DMS79 treated with DMSO at 0.1 percent for 48 hours (cell line): ENCODE data around the gene IL10RB.
A peak's percentile ranks its signal among the peaks of the same experiment; 100 is the strongest.
"Not testable (repeated sequence)": the region's sequence is repeated elsewhere in the genome, so short reads cannot be mapped to it uniquely, and the experiment has no call there.

Experiments
- DNase-seq: peaks from one replicate; lab custom pipeline; 2025; lab: John Stamatoyannopoulos, UW

Gene IL10RB

GRCh38 chr21:33266050-33266788 is at the start of gene IL10RB:
TSS of gene IL10RB (plus strand) at chr21:33266367. CDS start at chr21:33266466, 99 bp downstream.
- peak; percentile 54 for DNase-seq

DNA sequence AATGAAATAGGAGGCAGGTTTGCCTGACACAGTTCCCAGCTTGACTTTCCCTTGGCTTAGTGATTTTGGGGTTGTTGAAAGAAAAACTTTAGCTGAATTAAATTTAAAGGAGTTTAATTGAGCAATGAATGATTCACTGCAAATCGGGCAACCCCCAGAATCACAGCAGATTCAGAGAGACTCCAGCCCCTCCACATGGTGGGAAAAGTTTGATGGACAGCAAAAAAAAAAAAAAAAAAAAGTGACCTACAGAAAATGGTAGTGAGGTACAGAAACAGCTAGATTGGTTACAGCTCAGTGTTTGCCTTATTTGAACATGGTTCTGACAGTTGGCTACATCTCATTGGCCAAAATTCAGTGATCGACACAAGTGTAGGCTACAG is 49.0 kb upstream of the IL10RB start:
- no peak for DNase-seq

- no peak for DNase-seq
Measured at GRCh38 chr21:33219300-33219699, 46.9 kb upstream of the IL10RB start.

DNA sequence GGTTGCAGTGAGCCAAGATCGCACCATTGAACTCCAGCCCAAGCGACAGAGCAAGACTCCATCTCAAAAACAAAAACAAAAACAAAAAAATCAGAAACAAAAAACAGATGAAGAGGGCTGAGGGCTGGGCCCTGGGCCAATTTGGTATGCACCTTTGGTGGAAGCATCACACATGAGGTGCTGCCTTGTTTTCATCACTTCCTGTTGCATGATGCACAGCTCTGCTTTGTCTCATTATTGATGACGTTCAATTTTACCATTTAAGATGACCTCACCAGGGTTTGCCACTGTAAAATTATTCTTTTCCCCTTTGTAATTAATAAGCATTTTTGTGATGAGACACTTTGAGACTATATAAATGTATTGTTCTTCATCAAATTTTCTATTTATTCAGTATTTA is 46.2 kb upstream of the IL10RB start:
- DNase-seq, result no peak

GRCh38 chr21:33225376-33225775 is 40.8 kb upstream of the IL10RB start:
- DNase-seq, result not testable (repeated sequence)

DNA sequence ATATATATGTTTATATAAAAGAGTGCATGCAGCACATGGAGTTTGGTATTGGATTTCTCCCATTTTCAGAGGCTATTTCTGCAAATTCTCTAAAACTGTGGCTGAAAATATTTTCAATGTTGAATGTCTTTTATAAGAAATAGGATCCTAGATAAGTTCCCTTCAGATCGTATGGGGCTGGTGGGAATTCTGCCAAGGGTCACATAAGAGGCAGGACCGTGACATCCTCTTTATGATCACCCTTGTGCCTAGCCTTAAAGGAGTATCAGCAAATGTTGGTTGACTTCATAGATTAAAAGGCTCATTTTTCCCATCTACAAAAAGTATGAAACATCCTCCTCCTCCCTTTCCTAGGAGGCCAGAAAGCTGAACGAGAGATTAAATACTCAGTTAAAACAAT is 37.7 kb upstream of the IL10RB start:
- DNase-seq, result no peak

GRCh38 chr21:33229099-33229783 is 36.9 kb upstream of the IL10RB start:
- DNase-seq, result no peak

DNA sequence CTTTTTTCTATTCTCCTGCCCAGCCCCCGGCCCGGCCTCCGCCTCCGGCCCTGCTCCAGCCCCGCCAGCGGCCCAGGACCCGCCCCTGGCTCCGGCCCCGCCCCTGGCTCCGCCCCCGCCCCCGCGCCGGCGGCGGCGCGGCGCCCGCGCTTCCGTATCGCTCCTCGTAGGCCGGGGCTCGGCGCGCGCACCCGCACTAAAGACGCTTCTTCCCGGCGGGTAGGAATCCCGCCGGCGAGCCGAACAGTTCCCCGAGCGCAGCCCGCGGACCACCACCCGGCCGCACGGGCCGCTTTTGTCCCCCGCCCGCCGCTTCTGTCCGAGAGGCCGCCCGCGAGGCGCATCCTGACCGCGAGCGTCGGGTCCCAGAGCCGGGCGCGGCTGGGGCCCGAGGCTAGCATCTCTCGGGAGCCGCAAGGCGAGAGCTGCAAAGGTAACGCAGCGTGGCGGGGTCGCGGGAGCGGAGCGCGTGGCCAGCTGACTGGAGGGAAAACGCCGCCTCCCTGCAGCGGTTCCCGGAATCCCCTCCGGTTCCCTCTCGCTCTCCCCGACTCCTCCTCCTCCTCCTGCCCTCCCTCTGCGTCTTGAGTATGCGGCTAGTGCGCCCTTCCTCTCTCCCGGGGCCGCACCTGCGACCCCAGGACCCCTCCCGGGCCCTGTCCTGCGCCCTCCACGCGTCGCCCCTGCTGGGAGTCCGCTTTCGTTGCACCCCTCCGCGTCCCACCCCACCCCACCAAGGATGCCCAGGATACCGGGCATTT is 36.2 kb upstream of the IL10RB start, which contains the start of gene IFNAR2:
Gene IFNAR2 (plus strand): TSS at position 155 of the 761 bp plus-strand sequence. CDS start 11,985 bp downstream, outside the sequence.
- peak; percentile 38 for DNase-seq

DNA sequence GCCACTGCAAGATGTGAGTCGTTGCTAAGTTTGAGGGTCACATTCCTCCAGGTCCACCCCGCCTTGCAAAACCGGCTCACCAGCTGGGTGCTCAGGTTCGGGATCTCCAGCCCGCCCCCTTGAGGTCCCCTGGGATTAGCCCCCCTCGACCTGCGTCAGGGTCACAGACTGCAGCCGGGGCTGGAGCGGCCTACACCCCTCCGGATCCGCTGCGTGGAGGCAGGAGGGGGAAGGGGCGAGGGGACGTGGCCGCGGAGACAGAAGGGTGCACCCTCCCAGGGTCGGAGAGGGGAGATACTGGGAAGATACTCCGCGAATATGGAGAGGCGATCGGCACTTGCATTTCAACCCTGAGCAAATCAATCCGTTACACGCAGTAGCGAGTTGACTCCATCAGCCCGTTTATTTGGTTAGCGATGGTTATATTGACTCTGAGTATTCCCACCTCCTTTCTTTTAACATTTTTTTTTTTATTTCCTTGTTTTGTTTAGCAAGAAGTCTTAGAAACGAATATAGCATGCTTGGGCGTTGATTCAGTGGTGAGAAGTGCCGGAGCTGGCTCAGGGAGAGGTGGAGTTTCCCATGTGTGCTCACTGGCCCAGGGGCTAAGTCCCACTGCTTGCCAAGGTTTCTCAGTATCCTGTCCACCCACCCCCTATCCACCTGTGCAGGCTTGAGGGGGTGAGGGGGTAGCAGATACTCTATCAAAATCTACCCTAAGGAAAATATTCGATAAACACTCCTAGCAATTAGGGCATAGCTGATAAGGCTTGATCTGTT is 35.4 kb upstream of the IL10RB start:
- DNase-seq, result peak; percentile 38

DNA sequence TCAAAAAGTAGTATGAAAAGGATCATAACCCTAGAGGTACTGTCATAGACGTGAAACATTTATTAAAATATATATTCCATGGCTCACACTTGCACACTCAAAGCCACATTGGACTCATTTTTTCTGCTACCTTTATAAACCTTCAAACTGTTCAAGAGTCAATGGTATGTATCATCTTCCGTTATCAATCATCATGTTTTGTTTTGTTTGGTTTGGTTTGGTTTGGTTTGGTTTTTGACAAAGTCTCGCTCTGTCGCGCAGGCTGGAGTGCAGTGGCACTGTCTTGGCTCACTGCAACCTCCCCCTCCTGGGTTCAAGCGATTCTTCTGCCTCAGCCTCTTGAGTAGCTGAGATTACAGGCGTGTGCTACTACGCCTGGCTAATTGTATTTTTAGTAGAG is 34.6 kb upstream of the IL10RB start:
- no peak for DNase-seq

- DNase-seq, result no peak
Measured at GRCh38 chr21:33232291-33233034, 33.7 kb upstream of the IL10RB start.

GRCh38 chr21:33234635-33235520 is 31.3 kb upstream of the IL10RB start:
- no peak for DNase-seq

GRCh38 chr21:33236013-33236686 is 30.0 kb upstream of the IL10RB start:
- no peak for DNase-seq

GRCh38 chr21:33236766-33237165 is 29.4 kb upstream of the IL10RB start:
- DNase-seq, result no peak

DNA sequence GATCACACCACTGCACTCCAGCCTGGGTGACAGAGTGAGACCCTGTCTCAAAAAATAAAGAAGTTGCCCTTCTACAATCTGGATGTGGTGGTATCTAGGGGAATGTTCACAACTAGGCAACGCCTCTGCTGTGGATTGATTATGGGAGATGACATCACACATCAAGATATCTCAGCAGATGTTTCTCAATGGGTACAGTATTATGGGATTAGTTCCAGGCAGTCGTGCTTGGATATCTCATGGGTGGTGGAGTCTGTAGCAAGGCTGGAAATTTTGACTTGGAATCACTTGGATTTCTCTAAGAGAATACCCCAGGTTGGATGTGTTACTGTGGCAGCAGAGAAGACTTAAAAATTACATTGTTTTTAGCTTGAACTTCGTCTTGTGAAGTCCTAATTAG is 28.7 kb upstream of the IL10RB start:
- no peak for DNase-seq

DNA sequence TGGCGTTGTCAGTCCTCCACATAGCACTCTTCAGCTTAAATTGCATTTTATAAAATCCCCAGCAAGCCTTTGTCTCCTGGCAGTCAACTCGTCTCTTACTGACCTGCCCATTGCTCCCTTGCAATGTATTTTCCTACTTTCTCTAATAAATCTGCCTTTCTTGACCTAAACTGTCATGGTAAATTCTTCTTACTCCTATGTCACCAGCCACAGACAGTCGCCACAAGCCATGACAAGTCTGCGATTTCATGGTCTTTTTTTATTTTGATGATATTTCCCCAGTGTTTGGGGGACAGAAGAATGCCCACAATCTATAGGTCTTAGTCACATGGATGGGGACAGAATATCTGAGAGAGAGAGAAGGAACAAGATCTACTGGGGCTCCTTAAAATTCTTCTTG is 28.0 kb upstream of the IL10RB start:
- no peak for DNase-seq

GRCh38 chr21:33238565-33239255 is 27.5 kb upstream of the IL10RB start:
- no peak for DNase-seq

DNA sequence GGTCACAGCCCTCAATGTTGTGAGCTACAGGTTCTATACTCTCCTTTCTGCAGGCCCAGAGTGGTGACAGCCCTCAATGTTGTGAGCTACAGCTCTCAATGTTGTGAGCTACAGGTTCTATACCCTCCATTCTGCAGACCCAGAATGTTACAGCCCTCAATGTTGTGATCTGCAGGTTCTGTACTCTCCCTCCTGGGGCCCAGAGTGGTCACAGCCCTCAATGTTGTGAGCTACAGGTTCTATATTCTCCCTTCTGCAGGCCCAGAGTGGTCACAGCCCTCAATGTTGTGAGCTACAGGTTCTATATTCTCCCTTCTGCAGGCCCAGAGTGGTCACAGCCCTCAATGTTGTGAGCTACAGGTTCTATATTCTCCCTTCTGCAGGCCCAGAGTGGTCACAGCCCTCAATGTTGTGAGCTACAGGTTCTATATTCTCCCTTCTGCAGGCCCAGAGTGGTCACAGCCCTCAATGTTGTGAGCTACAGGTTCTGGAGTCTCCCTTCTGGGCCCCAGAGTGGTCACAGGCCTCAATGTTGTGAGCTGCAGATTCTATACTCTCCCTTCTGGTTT is 26.5 kb upstream of the IL10RB start:
- not testable (repeated sequence) for DNase-seq

- DNase-seq, result no peak
Measured at GRCh38 chr21:33240404-33240803, 25.8 kb upstream of the IL10RB start.
